GM23338 (cell line): ENCODE results near the gene ROGDI. TPM values are rescaled to one million over a fixed set of nuclear protein-coding genes. Genes with fewer than 3 reads are reported as not detected.

Experiments
- ATAC-seq: fragments of 200-7000 bp; cut with Tn5 transposase; 3 replicates; pipeline ENCODE4 v1.9.1; 2020
- DNase-seq: peaks from one replicate; pipeline ENCODE4 v3.0.0-alpha.2; 2015; ENCODE audit warnings: low spot score
- H2AFZ ChIP-seq: fragments of 200-600 bp; sonication (generic); 2 replicates; pipeline ENCODE4 v1.8.0; 2016; ENCODE audit warnings: antibody characterized with exemption, mild to moderate bottlenecking, moderate library complexity
- H3F3A ChIP-seq: fragments of 200-600 bp; sonication (generic); replicated peaks from 2 replicates; pipeline ENCODE4 v1.8.0; 2017; ENCODE audit warnings: antibody characterized with exemption, mixed run types, low read depth
- H3K27ac ChIP-seq: fragments of 200-600 bp; sonication (generic); 2 replicates; pipeline ENCODE4 v1.6.1; 2016; ENCODE audit warnings: low read depth
- H3K27me3 ChIP-seq: fragments of 200-600 bp; sonication (generic); 2 replicates; pipeline ENCODE4 v1.8.0; 2016; ENCODE audit warnings: mild to moderate bottlenecking, mixed run types, moderate library complexity; ENCODE audit not compliant: insufficient read depth
- H3K36me3 ChIP-seq: fragments of 200-600 bp; sonication (generic); 2 replicates; pipeline ENCODE4 v1.8.0; 2016; ENCODE audit warnings: mild to moderate bottlenecking; ENCODE audit not compliant: insufficient read depth
- H3K4me1 ChIP-seq: fragments of 200-600 bp; sonication (generic); 2 replicates; pipeline ENCODE4 v1.8.0; 2016; ENCODE audit warnings: mild to moderate bottlenecking, moderate library complexity; ENCODE audit not compliant: insufficient read depth
- H3K4me2 ChIP-seq: fragments of 200-600 bp; sonication (generic); 2 replicates; pipeline ENCODE4 v1.7.1; 2017; ENCODE audit warnings: mixed run types
- H3K4me3 ChIP-seq: fragments of 200-600 bp; sonication (generic); 2 replicates; pipeline ENCODE4 v1.6.1; 2016; ENCODE audit warnings: mixed run types
- H3K79me2 ChIP-seq: fragments of 200-600 bp; sonication (generic); replicated peaks from 2 replicates; pipeline ENCODE4 v1.8.0; 2017; ENCODE audit warnings: mild to moderate bottlenecking; ENCODE audit not compliant: insufficient read depth
- H3K9me2 ChIP-seq: fragments of 200-600 bp; sonication (generic); 2 replicates; pipeline ENCODE4 v1.8.0; 2017; ENCODE audit not compliant: insufficient read depth
- H4K20me1 ChIP-seq: fragments of 200-600 bp; sonication (generic); replicated peaks from 2 replicates; pipeline ENCODE4 v1.8.0; 2017; ENCODE audit warnings: mild to moderate bottlenecking; ENCODE audit not compliant: insufficient read depth
- H3K27ac Mint-ChIP-seq: 2 replicates; pipeline ENCODE4 v1.8.0; 2020; ENCODE audit warnings: inconsistent platforms, mild to moderate bottlenecking, moderate library complexity, mixed read lengths
- H3K27me3 Mint-ChIP-seq: 3 replicates; pipeline ENCODE4 v1.8.0; 2022; ENCODE audit warnings: low read depth, mild to moderate bottlenecking, moderate library complexity, mixed read lengths, inconsistent platforms; ENCODE audit not compliant: insufficient read depth, poor library complexity
- H3K36me3 Mint-ChIP-seq: 3 replicates; pipeline ENCODE4 v1.8.0; 2021; ENCODE audit warnings: low read depth, mild to moderate bottlenecking, inconsistent platforms, moderate library complexity, mixed read lengths
- H3K4me1 Mint-ChIP-seq: 3 replicates; pipeline ENCODE4 v1.8.0; 2020; ENCODE audit warnings: mild to moderate bottlenecking, inconsistent platforms, mixed read lengths
- H3K4me3 Mint-ChIP-seq: 3 replicates; pipeline ENCODE4 v1.8.0; 2021; ENCODE audit warnings: moderate library complexity, mild to moderate bottlenecking, inconsistent platforms, mixed read lengths
- H3K9me3 Mint-ChIP-seq: 3 replicates; pipeline ENCODE4 v1.8.0; 2020; ENCODE audit warnings: moderate library complexity, mild to moderate bottlenecking, inconsistent platforms, mixed read lengths
- CREB1 ChIP-seq: fragments of 250-450 bp; sonication (Bioruptor Pico); IDR thresholded peaks from 2 replicates; pipeline ENCODE4 v1.5.0; 2020; ENCODE audit warnings: low read depth, mild to moderate bottlenecking, moderate library complexity
- CTCF ChIP-seq, 2 experiments: fragments of 200-600 bp in 1 of 2; sonication (generic) in 1 of 2; conservative IDR thresholded peaks; 2 replicates each; pipeline versions ENCODE4 v1.5.1 to v1.6.1; 2016 to 2017; ENCODE audit warnings: antibody characterized with exemption in 2 of 2, low read depth in 2 of 2, mild to moderate bottlenecking in 2 of 2, moderate library complexity in 1 of 2
- ETS1 ChIP-seq: IDR thresholded peaks from 2 replicates; pipeline ENCODE4 v1.6.1; 2016; ENCODE audit warnings: antibody characterized with exemption
- EZH2 ChIP-seq: fragments of 200-600 bp; sonication (generic); IDR thresholded peaks from one replicate; pipeline ENCODE4 v1.8.0; 2017; ENCODE audit warnings: antibody characterized with exemption, mild to moderate bottlenecking, low read depth; ENCODE audit not compliant: unreplicated experiment
- EZH2phosphoT487 ChIP-seq: fragments of 200-600 bp; sonication (generic); IDR thresholded peaks from one replicate; pipeline ENCODE4 v1.8.1; 2018; ENCODE audit warnings: antibody characterized with exemption; ENCODE audit not compliant: unreplicated experiment
- JUNB ChIP-seq: IDR thresholded peaks from one replicate; pipeline ENCODE4 v1.6.1; 2016; ENCODE audit warnings: antibody characterized with exemption; ENCODE audit not compliant: unreplicated experiment
- NANOG ChIP-seq: IDR thresholded peaks from 2 replicates; pipeline ENCODE4 v1.6.1; 2016; ENCODE audit warnings: antibody characterized with exemption, borderline replicate concordance
- POLR2AphosphoS5 ChIP-seq: IDR thresholded peaks from 2 replicates; pipeline ENCODE4 v1.6.1; 2016; ENCODE audit warnings: antibody characterized with exemption, low read depth
- REST ChIP-seq: IDR thresholded peaks from one replicate; pipeline ENCODE4 v1.6.1; 2018; ENCODE audit warnings: antibody characterized with exemption; ENCODE audit not compliant: unreplicated experiment
- STAT1 ChIP-seq: IDR thresholded peaks from one replicate; pipeline ENCODE4 v1.6.1; 2016; ENCODE audit warnings: antibody characterized with exemption; ENCODE audit not compliant: unreplicated experiment
- ZNF114 ChIP-seq: fragments of 250-450 bp; sonication (Bioruptor Pico); IDR thresholded peaks from 2 replicates; pipeline ENCODE4 v1.5.0; 2020; ENCODE audit warnings: mild to moderate bottlenecking, moderate library complexity
- ZNF331 ChIP-seq: fragments of 250-450 bp; sonication (Bioruptor Pico); IDR thresholded peaks from 2 replicates; pipeline ENCODE4 v1.5.0; 2020; ENCODE audit warnings: low read depth, mild to moderate bottlenecking, moderate library complexity
- ZNF462 ChIP-seq: fragments of 250-450 bp; sonication (Bioruptor Pico); IDR thresholded peaks from 2 replicates; pipeline ENCODE4 v1.5.0; 2020; ENCODE audit warnings: mild to moderate bottlenecking, moderate library complexity
- polyA plus RNA-seq: library from polyadenylated mRNA; unstranded; fragments of >200 nt; fragmentation: Nextera tagmentation; extraction: Ambion mirVana; gene quantifications from 2 replicates; pipeline ENCODE4 v1.2.1, GENCODE V29; 2016
- total RNA-seq: library from RNA; depleted of rRNA; stranded (reverse); fragments of >200 nt; shearing (Covaris generic); gene quantifications from 2 replicates; pipeline ENCODE4 v1.2.3, GENCODE V29; 2014

Gene ROGDI
- total and polyA plus RNA-seq, 2 experiments from 2014 or later = 30.3 to 38.8 TPM

GRCh38 chr16:4830408-4830807 lies 28.0 kb upstream of the ROGDI start:
- DNase-seq (no peak), ATAC-seq (no peak)
- no peak overlapping the region for H3K4me3 ChIP-seq
- H3K79me2 ChIP-seq = peaks cover 4% of the 10 kb centered on the region
- no peaks in the 10 kb centered on the region for H3K4me1 ChIP-seq
- TF ChIP-seq CREB1 (CRISPR knock-in tag) (no peak), ZNF331 (no peak), STAT1 (no peak), EZH2phosphoT487 (no peak), EZH2 (no peak), JUNB (no peak), POLR2AphosphoS5 (no peak), ZNF462 (CRISPR knock-in tag) (no peak), ZNF114 (CRISPR knock-in tag) (no peak), NANOG (no peak), ETS1 (no peak), REST (no peak), CTCF (conservative IDR thresholded peaks at IDR 0.05; ENCODE audit: low read depth in 2 of 2) (no peak)
- no peak overlapping the region for H3K4me2 ChIP-seq
- H3K36me3 ChIP-seq = peaks cover 43% of the 10 kb centered on the region
- H4K20me1 ChIP-seq = peaks cover 25% of the 10 kb centered on the region
- Mint-ChIP-seq H3K4me1 (no peaks in the 10 kb centered on the region), H3K27ac (no peak overlapping the region), H3K4me3 (no peak overlapping the region), H3K9me3 (no peaks in the 10 kb centered on the region), H3K27me3 (peaks cover 3% of the 10 kb centered on the region), H3K36me3 (peaks cover 67% of the 10 kb centered on the region)
- H3K27me3 ChIP-seq = no peaks in the 10 kb centered on the region
- H3F3A ChIP-seq = peaks cover 3% of the 10 kb centered on the region; the same call in 1 of the 2 replicates
- no peak overlapping the region for H3K27ac ChIP-seq
- H2AFZ ChIP-seq = no peak overlapping the region
- H3K9me2 ChIP-seq = no peaks in the 10 kb centered on the region
